GM18907 (cell line): ENCODE measurements around the gene ANO7.

Source experiments
- ATAC-seq: cut with Tn5 transposase; IDR thresholded peaks from one replicate; pipeline ENCODE4 v1.9.1; 2021; ENCODE audit warnings: mild to moderate bottlenecking, moderate library complexity; ENCODE audit not compliant: unreplicated experiment

ANO7 gene

DNA sequence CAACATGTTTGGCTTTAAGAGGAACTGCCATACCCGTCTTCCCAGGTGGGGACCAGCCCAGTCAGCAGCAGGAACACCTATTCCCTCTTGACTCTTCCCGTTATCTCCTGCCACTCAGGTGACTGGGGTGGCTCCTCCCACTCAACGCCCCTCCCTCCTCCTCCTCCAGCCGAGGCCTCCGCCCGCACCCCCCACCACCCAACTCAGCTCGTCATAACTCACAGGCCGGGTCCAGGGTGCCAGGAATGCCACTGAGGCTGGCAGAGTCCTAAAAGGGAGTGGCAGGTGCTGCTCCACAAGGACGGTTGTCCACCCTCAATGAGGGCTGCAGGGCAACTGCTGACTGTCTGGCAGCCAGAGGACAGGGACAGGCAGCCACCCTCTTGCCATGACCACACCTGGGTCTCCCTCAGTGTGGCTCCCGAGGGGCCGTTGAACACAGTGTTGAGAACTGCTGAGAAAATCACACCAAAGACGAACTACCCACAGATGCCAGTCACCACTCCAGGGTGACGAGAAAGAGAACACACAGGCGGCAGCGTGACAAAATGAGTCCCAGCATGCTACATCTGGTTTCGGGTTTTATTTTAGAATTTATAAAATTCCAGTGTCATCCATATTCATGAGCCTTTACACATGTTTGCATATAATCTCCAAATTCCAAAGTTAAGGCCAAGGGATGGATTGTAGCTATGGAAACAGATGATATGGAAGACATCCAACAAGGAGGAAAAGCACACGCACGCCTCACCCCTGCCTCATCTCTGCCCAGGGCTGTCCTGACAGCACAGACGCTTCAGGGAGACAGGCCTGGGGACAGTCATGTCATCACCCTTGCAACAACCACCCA, 38.5 kb downstream of the ANO7 start:
- no peak for ATAC-seq

DNA sequence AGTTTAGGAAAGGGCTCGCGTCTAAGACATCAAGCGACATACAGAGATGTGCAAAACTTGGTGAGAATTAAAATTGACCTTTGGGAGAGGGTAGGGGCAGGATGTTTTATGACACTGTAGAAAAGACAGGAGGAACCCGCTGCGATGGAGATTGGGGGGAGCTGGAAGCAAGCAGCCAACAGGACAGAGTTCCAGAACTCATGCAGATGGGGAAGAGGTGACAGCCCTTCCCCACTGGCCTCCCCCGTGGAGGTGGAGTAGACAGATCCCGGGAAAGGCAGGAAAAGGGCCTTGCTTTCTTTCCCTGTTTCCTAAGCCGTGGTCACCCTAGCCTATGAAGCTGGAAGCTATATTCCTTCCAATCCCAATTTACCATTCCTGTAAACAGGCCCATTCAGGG, 39.1 kb downstream of the ANO7 start:
- no peak for ATAC-seq

DNA sequence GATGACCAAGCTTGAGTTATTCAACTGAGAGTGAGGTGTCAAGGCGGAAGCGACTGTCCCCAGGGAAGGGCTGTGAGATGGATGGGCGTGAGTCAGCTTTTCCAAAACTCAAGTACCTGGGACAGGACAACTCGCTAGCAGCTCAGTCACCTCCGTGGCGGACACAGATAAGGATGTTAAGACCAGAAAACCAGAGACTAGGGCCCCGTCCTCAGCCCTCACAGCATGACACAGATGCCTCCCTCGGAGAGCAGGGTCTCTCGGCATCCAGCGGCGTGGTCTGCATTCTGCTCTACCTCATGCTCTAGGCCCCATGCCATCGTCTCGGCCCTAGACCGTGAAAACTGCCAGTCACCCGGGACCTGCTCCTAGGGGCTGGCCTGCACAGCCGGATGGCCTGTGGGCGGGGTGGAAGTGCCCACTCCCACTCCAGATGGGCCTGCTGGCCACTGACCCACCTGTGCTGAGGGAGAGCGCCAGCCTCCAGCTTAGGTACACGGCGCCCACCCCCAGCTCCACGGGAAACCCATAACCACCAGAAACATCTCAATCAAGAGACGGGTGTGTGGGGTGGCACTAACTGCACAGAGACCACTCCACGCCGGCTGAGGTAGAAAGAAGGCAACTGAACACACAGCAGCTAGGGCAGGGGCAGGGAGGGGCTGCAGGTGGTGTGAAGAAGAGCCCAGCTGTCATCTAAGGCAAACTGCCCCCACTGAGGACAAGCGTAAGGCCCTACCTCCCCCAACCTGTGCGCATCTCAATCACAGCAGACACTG, 39.8 kb downstream of the ANO7 start:
- no peak for ATAC-seq

DNA sequence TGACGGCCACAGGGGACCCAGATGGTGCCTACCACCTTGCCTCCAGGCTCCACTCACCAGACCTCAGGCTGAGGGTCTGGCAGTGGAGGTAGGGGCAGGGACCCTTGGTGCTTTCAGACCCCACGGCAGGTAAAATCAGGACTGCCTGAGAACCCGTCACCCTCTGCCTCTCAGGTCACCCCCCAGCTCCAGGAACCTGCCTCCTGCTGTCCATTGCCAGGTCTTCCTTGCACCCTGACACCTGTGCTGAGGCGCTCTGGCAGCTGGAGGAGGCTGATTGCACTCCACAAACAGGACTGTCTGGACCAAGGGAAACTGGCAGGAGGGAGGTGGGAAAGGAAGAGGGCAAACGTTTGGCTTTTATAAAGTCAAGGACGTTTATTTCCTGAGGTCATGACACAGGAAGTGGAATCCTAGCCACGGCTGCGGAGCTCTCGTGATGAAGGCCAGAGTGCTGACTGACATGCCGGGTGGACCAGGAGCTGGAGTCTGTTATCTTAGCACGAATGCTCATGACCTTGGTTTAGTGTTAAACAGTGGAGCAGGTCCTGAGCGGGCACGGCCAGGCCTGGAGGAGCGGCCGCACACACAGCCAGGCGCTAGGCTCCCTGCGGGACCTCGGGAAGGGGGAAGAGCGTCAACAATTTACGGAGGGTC, 40.5 kb downstream of the ANO7 start:
- ATAC-seq = no peak

DNA sequence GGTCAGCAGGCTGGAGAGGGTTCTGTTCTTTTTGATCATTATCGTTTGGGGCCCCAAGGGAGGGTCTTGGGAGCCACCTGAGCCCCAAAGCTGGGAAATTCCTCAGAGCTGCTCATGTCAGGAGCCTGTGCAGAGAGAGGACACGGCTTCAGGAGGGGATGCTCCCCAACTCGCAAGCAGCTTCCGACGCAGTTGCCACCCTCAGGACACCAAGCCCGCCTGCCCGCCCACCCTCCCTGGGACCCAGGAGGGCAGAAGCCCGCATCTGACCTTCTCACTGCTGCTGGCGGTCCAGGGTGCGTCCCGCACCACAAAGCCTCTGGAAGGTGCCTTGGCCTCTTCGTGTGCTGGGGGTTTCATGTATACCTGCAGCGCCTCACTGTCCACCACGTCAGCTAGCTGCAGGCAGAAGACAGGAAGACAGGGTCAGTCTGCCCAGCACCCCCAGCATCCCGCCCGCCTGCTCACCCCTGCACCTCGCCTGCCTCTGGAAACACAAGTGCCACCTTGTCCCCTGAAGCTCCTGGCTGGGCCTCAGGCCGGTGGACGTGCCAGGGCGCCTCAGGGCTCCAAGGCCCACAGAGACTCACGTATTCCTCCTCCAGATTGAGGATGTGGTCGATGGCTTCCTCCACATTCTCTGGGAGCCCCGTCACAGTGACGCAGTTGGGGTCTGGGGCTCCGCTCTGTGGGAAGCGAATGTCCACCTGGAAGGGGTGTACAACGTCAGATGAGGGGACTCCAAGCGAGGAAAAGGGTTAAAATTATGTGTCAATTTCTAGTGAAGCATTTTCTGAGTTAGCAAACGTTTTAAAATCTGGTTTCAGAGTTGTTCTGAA, 41.3 kb downstream of the ANO7 start:
- ATAC-seq = no peak

DNA sequence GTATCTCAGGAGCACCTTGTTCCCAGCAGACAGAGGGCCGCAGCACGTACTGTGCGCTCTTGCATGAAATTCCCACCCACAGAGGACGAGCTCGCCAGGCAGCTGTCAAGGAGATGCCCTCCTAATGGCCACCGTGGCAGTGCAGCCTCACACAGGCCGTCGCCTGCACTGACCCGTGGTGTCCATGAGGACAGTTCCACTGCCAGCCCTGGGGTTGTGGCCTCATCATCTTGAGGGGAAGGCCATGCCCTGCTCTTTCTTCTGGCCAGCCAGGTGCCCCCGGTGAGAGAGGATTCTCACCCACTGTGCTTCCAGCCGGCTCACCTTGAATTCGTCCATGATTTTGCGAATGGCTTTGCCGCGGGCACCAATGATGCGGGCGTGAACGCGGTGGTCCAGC, 42.0 kb downstream of the ANO7 start:
- ATAC-seq = no peak

DNA sequence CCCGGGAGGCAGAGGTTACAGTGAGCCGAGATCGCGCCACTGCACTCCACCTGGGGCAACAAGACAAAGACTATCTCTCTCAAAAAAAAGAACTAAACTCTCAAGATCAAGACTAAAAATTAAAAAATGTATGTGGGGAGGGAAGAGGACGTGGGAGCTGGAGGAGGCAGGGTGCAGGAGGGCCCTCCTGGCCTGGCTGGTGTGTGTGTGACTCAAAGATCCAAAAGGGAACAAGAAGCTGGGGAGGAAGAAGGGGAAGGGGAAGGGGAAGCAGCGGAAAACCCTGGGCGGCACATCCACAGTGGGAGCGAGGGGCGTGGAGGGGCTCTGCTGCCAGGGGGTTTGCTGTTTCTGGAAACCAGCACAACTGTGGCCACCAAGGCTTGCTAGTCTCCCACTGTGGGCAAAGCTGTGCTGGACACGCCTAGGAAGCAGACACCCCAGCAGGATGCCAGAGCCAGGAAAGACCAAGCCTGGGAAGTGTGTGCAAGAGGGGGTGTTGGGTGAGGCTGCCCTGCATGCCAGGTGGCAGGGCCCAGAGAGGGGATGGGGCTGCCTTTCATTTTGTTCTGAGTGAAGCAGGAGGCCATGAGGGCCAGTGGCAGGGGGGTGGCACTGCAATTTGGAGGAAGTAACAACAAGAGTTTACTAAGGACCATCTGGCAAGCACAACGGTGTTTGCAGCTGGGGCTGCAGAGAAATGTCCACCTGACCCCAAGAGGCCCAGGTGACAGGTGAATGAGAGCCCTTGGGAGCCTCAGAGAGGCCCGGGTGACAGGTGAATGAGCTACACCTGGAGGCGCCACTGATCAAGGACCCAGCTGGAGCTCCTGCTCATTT, 44.5 kb downstream of the ANO7 start:
- no peak for ATAC-seq

DNA sequence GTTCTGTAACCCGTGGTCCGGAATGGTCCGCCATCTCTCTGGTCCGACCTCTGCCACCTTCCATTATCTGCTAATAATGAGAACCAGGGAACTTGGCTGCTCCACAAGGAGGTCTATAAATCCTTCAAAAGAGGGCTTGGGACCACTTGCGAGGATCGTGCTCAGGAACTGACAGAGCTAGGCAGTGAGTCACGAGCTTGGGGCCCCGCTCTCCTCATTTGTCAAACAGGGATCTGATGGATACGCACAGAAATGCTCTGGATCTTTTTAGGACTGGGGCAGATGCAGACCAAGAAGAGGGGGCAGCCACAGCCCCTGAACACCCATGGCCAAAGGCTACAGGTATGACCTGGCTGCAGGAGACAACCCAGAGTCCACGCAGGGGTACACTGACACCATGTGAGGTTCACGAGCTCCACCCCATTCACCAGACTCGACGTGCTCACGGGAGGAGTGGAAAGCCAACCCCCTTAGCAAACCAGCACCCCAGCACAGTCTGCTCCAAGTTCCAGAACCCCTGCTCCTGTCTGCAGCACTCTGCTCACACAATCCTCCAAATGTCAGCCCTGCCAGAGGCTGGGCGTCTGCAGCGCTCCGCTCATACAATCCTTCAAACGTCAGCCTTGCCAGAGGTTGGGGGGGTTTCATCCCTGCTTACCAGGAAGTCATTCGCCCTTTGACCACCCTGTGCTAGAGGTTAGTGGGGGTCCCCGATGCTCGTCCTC, 45.8 kb downstream of the ANO7 start:
- ATAC-seq = no peak

DNA sequence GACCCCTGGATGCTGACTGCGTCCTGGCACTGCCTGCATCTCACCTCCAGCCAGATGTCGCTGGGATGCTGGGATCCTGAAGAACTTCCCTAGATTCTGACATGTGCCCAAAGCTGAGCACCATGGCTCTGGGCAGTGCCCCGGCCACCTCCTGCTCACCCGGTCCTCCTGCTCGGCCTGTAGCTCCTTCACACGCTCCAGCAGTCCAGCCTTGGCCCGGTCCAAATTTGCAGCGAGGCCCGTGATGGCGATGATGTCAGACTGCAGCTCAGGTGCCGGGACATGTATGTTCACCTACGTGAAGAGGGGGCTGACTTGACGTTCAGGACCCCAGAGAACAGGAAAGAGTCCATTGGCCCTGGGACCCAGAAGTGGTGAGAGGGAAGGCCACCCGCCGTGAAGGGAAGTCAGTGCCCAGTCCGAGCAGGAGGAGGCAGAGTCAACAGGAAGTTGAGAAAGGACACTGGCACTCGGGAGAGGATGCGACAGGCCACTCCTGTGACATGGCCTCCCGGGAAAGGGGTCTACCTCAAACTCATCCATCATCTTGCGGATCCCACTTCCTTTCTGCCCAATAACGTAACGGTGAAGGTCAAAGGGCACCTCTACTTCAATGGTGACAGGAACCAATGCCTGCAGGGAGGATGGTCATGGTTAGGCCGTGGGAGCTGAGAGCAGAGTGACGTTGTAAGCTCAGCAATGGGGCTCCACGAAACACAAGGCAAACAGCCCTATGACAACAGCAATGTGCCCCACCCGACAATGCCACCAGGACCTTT, 46.7 kb downstream of the ANO7 start:
- no peak for ATAC-seq

DNA sequence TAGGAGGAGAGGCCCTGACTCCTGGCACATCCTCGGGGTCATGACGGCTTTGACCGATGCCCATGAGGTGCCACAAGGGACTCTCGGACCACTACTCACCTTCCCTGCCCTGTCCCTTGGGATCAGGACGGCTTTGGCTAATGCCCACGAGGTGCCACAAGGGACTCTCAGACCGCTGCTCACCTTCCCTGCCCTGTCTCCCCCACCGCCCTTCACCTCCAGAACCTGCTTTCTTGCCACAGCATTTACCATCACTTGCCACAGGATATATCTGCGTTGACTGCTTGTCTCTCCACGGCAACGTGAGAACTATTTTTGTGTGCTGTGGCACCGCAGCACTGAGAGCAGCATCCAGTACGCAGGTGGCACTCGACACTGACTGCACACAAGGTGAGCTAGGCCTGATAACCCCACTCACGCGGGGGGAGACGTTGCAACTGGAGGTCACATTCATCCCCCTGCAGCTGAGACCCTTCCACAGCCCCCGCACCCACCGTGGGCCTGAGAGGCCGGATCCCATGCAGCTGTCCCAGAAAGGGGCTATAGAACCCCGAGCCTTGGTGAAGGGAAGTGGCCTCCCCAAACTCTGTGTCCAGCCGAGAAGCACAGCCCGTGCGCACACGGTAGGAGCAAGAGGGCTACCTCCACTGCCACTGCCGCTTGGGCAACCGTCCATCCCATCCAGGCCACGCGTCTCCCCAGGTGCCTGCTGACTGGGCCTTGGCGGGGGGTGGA, 47.5 kb downstream of the ANO7 start:
- no peak for ATAC-seq

DNA sequence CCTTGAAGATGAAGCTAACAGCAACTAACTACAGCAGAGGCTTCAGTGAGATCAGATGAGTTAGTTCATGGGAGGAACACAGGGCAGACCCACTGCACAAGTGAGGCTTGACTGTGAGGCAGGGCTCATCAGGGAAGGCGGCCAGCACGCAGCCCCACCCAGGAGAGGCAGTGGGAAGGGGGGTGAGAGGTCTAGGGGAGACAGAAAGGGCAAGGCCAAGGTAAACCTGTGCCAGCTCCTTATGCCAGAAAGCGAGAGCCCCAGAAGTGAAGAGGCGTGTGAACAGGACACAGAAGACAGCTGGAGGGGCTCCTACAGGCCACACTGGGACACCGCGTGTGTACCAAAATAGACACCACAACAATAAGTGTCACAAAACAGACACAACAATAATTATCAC, 48.6 kb downstream of the ANO7 start:
- no peak for ATAC-seq

DNA sequence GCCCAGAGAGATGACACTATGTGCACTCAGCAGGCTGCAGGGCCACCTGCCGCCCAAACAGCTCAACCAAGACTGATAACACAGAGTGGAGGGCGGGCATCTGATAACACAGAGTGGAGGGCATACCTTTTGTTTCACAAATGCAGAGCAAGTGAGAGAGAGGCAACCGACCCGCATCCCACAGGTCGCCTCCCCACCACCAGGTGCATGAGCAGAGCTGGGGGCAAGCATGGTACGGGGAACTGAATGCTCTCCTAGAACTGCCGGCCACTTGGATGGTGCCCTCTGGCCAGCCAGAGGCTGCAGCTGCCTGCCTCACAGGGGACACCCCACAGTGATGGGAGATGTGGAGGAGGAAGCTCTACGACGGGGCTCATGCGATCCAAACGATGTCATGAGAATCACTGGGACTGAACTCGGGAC, 49.5 kb downstream of the ANO7 start:
- ATAC-seq = no peak

DNA sequence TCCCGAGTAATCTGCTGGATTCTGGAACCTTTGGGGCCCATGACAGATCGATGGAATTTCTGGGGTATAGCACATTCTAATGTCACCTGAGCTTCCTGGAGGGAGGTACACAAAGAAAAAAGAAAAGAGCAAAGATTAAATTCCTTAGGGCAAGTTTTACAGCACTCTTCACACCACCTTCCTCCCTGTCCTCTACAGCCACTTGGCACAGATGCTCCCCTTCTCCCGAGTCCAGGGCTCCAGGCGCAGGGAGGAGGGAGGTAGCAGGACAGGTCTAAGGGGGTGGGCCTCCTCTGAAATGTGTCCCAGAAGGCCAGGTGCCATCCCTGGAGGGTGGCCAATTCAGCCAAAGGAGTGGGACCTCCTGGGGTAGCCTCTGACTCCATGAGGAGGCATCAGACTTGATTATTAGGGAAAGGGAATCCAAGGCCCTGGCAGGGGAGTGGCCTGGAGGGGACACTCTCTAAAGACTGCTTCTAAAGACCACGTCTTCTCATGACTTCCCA, 50.3 kb downstream of the ANO7 start:
- ATAC-seq = no peak

DNA sequence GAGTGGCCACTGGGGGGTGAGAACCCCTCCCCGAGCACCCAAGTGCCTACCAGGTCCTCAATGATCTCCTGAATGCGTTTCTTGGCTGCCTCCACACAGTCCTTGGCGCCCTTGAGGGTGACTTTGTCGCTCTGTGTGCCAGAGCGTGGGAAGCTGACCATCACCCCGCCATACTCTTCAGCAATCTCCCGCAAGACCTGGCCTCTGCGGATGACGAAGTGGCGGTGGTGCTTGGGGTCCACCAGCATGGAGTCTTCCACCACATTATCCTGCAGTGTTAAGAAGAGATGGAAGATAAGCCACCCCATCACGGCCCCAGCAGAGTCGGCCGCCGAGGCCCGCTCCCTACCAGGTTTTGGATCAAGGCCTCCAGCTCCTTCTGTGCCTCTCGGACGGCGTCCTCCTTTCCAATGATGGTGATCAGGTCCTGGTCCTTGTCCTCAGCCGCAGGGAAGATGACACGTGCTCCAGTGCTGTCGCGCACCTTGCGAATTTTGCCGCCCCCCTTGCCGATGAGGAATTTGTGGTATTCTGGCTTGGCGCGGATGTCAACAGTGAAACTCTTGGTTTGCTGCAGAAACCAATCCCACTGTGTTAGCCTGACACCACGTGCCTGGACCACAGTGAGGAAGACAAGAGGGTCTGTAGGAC, 51.2 kb downstream of the ANO7 start:
- no peak for ATAC-seq

DNA sequence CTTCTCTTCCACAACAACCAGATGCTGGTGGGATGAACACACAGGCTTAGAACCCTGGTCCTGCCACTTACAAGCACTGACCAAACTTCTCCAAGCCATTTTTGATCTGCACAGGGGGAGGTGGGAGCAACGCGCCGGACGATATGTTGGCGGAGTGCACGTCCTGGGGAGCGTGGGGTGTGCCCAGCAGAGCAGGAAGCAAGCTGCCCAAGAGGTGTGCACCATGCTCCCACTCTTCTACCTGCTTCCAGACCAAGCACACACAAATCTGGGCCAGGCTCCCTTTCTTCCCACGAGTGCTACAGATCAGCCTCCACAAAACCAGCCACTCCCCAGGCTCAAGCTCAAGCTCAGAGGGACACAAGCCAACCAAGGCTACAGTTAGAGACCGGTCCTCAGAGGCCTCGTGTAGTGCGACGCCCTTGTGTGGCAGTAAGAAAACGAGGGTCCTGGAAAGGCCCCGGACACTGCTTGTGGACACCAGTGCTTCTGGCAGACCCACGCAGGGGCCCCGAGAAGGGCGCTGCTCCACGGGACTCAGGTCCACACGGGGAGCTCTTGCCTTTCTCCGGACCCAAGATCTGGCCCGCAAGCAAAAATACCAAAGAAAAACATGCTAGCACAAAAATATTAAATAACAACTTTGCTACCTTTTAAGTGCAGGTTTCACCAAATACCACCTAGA, 52.0 kb downstream of the ANO7 start:
- ATAC-seq = no peak

DNA sequence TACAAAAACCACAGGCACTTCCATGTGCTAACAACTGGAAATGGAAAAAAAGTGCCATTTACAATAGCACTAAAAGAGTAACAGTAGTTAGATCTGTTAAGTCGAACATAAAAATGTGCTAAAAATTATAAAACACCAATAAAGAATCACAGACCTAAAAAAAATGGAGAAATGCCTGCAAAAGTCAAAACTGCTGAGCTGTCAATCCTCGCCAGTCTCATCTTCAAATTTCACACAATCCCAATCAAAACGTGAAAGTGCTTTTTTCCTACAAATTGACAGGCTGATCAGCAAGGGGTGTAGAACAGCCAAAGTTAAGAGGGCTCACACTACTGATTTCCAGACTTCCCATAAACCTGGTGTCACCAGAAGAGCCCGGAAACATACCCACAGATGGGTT, 53.2 kb downstream of the ANO7 start:
- ATAC-seq = no peak

DNA sequence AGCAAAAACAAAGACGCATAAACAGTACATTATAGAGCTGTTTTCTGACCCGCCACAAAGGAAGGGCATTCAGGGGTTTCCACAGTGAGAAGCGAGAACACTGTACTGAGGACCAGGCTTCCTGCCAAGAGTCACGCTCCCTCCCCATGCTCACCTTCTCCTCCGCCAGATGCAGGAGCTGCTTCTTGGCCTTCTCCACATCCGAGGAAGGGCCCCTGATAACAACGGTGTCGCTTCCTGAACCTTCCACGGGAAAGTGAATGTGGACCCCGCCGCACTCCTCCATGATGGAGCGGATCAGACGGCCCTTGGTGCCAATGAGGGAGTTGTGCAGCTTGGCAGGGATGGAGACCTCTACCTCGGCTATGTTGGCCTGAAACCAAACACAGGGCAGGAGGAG, 53.8 kb downstream of the ANO7 start:
- no peak for ATAC-seq
